Activated effector memory CD4-positive, alpha-beta T cell treated with anti-CD3 and anti-CD28 coated beads, Interleukin-2, amount 50 U/mL, for 16 hours (primary cell): Measurements from ENCODE around the gene CHCHD6.

Source experiments
- DNase-seq: peaks from one replicate; pipeline ENCODE4 v3.0.0-alpha.2; 2020

Gene CHCHD6

DNA sequence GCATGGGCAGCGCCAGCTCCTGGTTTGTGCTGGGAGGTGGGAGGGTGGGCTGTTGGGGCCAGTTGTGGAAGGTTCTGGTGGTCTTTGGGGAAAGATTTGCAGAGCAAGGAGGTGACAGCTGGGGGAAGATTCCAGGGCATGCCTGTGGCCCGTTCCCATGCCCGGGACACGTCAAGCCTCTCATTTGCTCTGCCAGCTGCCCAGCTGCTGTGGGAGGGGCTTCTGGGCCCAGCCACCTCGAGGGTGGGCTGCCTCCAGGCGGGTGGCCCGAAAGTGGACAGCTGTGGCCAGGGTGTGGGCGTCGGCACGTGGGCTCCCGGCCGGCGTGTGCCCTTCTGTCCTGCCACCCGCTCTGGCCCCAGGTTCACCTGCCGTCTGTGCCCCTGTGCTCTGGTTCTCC, 296.1 kb downstream of the CHCHD6 start:
- no peak for DNase-seq

GRCh38 chr3:127000761-127001160, 296.7 kb downstream of the CHCHD6 start:
- DNase-seq, result no peak

- no peak for DNase-seq
Measured at GRCh38 chr3:127001486-127002194, 297.6 kb downstream of the CHCHD6 start.

- DNase-seq, result no peak
Measured at GRCh38 chr3:127002195-127003174, 298.4 kb downstream of the CHCHD6 start.

- DNase-seq, result no peak
Measured at GRCh38 chr3:127003175-127003555, 299.1 kb downstream of the CHCHD6 start.

DNA sequence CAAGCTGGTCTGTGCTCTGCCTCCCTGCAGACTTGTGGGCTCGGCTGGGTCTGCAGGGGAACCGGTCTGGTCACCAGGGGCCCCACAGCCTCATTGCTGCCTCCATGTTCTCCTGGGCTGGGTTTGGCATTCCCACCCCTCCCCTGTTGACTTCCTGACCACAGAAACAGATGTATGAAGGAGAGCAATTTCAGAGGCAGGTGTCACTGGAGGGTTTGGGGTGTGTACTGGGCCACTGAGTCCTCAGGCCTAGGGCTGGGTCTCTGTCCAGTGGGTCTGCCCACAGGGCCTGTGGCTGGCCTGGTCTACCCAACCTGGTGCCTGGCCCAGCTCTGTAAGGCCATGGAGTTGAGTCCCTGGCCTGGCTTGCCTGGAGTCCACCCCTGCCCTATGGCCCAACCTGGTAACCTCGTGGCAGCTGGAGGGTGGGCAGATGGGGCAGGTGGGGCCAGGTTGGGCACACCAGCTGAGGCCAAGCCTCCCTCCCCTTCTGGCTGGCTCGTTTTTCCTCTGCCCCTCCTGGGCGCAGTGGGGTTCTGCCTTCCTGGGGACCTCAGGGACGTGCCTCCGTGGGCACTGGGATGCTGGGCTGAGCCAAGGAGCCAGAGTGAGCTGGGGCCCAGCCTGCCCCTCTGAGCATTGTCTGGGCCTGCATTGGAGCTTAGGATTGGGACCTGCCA, 299.7 kb downstream of the CHCHD6 start:
- no peak for DNase-seq

DNA sequence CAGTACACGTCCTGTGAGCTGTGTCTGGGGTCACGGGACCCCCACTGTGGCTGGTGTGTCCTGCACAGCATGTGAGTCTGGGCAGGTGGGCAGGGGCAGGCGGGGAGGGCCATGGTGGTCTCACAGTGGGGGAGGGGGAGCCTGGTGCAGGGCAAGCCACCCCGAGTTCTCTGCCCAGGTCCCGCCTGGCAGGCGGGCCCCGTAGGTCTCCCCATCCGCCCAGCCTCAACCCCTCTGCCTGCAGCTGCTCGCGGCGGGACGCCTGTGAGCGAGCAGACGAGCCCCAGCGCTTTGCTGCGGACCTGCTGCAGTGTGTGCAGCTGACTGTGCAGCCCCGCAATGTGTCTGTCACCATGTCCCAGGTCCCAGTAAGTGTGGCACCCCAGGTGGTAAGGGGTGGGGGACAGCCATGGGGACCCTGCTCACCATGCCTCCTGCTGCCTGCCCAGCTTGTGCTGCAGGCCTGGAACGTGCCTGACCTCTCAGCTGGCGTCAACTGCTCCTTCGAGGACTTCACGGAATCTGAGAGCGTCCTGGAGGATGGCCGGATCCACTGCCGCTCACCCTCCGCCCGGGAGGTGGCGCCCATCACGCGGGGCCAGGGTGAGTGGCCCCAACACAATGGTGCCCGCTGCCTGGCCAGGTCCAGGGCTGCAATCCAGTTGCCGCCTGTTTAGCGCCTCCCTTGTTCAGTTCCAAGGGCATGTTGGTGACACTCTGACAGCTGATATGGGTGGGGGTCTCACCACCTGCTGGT, 300.8 kb downstream of the CHCHD6 start:
- no peak for DNase-seq

GRCh38 chr3:127005864-127006500, 301.9 kb downstream of the CHCHD6 start:
- no peak for DNase-seq

DNA sequence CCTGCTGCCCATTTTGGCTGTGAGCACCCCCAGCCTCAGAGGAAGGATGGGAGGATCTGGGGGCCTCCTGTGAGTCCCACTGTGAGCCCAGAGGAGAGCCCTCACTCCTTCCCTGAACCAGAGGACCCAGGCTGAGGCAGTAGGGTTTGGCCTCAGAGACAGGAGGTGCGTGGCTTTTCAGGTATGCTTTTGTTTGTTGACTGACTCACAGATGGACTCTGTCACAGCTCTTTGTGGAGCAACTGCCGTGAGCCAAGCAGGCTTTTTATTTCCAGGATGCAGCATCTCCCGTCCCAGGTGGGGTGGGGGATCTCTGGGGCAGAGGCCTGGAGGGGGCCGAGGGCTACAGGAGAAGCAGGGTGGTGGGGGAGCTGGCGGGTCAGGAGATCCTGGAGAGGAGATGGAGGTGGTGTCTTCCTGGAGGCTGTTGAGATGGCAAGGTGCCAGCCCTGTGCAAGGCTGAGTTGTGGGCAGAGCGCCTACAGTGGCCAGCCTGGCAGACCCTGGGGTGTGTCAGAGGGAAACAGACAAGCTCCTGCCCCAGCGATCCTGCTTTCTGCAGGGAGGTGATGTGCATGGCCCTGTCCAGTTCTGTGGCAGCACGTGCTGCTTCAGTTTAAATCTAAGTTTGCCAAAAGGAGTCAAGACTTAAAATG, 302.9 kb downstream of the CHCHD6 start:
- no peak for DNase-seq

- no peak for DNase-seq
Measured at GRCh38 chr3:127008236-127008635, 304.2 kb downstream of the CHCHD6 start.

DNA sequence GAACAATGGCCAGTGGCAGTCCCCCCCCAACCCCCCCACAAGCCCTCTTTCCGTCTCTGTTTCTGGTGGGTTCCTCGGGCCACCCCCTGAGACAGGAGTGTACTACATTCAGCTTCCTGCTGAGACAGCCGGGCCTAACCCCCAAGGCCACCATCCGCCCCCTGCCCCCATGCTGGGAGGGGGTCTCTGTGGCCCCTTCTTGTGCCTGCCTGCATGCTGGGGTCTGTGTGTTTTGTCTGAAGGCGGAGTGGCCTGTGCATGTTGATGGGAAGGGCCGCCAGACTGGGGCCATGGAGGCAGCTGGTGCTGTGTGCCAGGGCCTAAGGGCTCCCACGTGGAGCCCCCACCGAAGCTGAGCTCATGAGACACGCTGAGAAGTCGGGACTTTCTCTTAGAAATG, 305.5 kb downstream of the CHCHD6 start:
- DNase-seq, result no peak
